Neural progenitor cell (in vitro differentiated cells): ENCODE data around the gene MEFV. TPM values are rescaled to one million over a fixed set of nuclear protein-coding genes. Genes with fewer than 3 reads are reported as not detected.

Source experiments
- DNase-seq: peaks from one replicate; pipeline ENCODE4 v3.0.0-alpha.2; 2016; ENCODE audit warnings: low spot score
- H2AFZ ChIP-seq: fragments of 200-600 bp; sonication (generic); replicated peaks from 2 replicates; pipeline ENCODE4 v1.6.1; 2016; ENCODE audit warnings: antibody characterized with exemption
- H3F3A ChIP-seq: fragments of 200-600 bp; sonication (generic); 2 replicates; pipeline ENCODE4 v1.6.1; 2016; ENCODE audit warnings: antibody characterized with exemption, low read depth
- H3K27ac ChIP-seq: fragments of 200-600 bp; sonication (generic); 2 replicates; pipeline ENCODE4 v1.5.1; 2016; ENCODE audit warnings: mild to moderate bottlenecking
- H3K27me3 ChIP-seq: fragments of 200-600 bp; sonication (generic); 2 replicates; pipeline ENCODE4 v1.6.1; 2016; ENCODE audit warnings: mild to moderate bottlenecking, moderate library complexity
- H3K36me3 ChIP-seq: fragments of 200-600 bp; sonication (generic); 2 replicates; pipeline ENCODE4 v1.5.1; 2016
- H3K4me1 ChIP-seq: fragments of 200-600 bp; sonication (generic); 2 replicates; pipeline ENCODE4 v1.6.1; 2016; ENCODE audit warnings: mixed run types
- H3K4me2 ChIP-seq: fragments of 200-600 bp; sonication (generic); 2 replicates; pipeline ENCODE4 v1.6.1; 2016
- H3K4me3 ChIP-seq: fragments of 200-600 bp; sonication (generic); 2 replicates; pipeline ENCODE4 v1.5.1; 2016
- H3K79me2 ChIP-seq: fragments of 200-600 bp; sonication (generic); 2 replicates; pipeline ENCODE4 v1.6.1; 2016; ENCODE audit warnings: low read depth
- H3K9ac ChIP-seq: fragments of 200-600 bp; sonication (generic); 2 replicates; pipeline ENCODE4 v1.6.1; 2016
- H3K9me3 ChIP-seq: fragments of 200-600 bp; sonication (generic); 2 replicates; pipeline ENCODE4 v1.5.1; 2016; ENCODE audit warnings: low read depth
- H4K20me1 ChIP-seq: fragments of 200-600 bp; sonication (generic); 2 replicates; pipeline ENCODE4 v1.6.1; 2016; ENCODE audit warnings: low read depth
- H3K27ac Mint-ChIP-seq: 3 replicates; pipeline ENCODE4 v1.8.0; 2021; ENCODE audit warnings: mixed read lengths
- H3K27me3 Mint-ChIP-seq: 2 replicates; pipeline ENCODE4 v1.8.0; 2022; ENCODE audit warnings: low read depth, mild to moderate bottlenecking, inconsistent platforms, moderate library complexity, mixed read lengths; ENCODE audit not compliant: insufficient read depth
- H3K36me3 Mint-ChIP-seq: 3 replicates; pipeline ENCODE4 v1.8.0; 2021; ENCODE audit warnings: mixed read lengths
- H3K4me1 Mint-ChIP-seq: 3 replicates; pipeline ENCODE4 v1.8.0; 2021; ENCODE audit warnings: mixed read lengths
- H3K4me3 Mint-ChIP-seq: 3 replicates; pipeline ENCODE4 v1.8.0; 2021; ENCODE audit warnings: mild to moderate bottlenecking, moderate library complexity, mixed read lengths
- H3K9me3 Mint-ChIP-seq: 3 replicates; pipeline ENCODE4 v1.8.0; 2020; ENCODE audit warnings: mixed read lengths
- EZH2 ChIP-seq: fragments of 200-600 bp; sonication (generic); IDR thresholded peaks from 2 replicates; pipeline ENCODE4 v1.6.1; 2017; ENCODE audit warnings: antibody characterized with exemption, mild to moderate bottlenecking, moderate library complexity
- EZH2phosphoT487 ChIP-seq: fragments of 200-600 bp; sonication (generic); IDR thresholded peaks from 2 replicates; pipeline ENCODE4 v1.6.1; 2017; ENCODE audit warnings: antibody characterized with exemption
- total RNA-seq: library from RNA; depleted of rRNA; stranded (reverse); fragments of >200 nt; gene quantifications from 2 replicates; pipeline ENCODE4 v1.2.3, GENCODE V29; 2015; ENCODE audit warnings: low replicate concordance
- TF ChIP-seq, protein P1 (sequence below): fragments of 200-600 bp; sonication (generic); IDR thresholded peaks from 2 replicates; pipeline ENCODE4 v1.5.1; 2017; ENCODE audit warnings: antibody characterized with exemption, mild to moderate bottlenecking

The MEFV gene
- total RNA-seq, 1 donor from 2014 or later, result not detected

DNA sequence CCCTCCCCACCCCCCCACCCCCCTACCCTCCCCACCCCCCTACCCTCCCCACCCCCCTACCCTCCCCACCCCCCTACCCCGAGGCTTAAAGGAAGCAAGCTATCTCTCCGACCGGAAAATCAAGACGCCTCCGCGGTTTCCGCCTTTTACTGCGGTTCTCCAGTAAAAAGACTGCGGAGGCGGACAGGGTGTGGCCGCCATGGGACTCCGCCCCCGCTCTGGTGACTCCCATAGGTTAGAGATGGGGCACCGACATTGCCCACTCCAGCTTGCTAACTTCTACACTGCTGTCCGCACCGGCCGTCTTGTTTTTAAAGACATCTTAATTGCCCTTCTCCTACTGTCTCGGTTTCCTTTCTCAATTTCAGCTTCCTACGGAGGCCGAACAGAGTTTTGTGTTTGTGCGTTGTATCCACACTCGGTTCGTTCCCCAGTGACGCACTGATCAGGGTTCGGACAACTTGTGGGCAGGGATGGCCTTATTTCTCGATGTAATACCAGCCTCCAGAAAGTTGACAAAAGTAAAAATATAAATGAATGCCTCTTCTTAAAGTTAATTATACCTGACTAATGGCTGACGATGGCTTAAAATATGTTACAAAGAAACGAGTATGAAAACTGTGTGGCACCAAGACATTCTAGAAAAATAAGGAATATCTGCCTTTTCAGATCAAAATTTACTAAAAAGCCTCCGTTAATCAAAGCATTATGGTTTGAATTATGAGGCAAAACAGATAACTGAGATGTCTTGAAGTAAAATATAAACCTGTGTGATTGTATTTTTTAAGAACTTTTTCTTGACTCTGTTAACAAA is 20.4 kb downstream of the MEFV start:
- Mint-ChIP-seq H3K9me3 (peaks cover 19% of the 10 kb centered on the region), H3K27ac (peak overlapping the region; percentile 42), H3K4me3 (peak overlapping the region; percentile 85), H3K36me3 (peaks cover 26% of the 10 kb centered on the region), H3K4me1 (peaks cover 6% of the 10 kb centered on the region), H3K27me3 (peaks cover 5% of the 10 kb centered on the region)
- no peaks in the 10 kb centered on the region for H4K20me1 ChIP-seq
- no peak overlapping the region for H3K4me3 ChIP-seq
- H3K36me3 ChIP-seq, result no peaks in the 10 kb centered on the region
- H3K79me2 ChIP-seq, result peaks cover 4% of the 10 kb centered on the region
- H2AFZ ChIP-seq, result no peak overlapping the region
- H3K9me3 ChIP-seq, result no peaks in the 10 kb centered on the region
- no peaks in the 10 kb centered on the region for H3K4me1 ChIP-seq
- no peak overlapping the region for H3K9ac ChIP-seq
- H3K27ac ChIP-seq, result no peak overlapping the region
- no peak overlapping the region for H3K4me2 ChIP-seq
- peaks cover 7% of the 10 kb centered on the region for H3F3A ChIP-seq
- no peak for TF ChIP-seq EZH2
- TF ChIP-seq EZH2phosphoT487, result no peak
- TF ChIP-seq, protein P1, sequence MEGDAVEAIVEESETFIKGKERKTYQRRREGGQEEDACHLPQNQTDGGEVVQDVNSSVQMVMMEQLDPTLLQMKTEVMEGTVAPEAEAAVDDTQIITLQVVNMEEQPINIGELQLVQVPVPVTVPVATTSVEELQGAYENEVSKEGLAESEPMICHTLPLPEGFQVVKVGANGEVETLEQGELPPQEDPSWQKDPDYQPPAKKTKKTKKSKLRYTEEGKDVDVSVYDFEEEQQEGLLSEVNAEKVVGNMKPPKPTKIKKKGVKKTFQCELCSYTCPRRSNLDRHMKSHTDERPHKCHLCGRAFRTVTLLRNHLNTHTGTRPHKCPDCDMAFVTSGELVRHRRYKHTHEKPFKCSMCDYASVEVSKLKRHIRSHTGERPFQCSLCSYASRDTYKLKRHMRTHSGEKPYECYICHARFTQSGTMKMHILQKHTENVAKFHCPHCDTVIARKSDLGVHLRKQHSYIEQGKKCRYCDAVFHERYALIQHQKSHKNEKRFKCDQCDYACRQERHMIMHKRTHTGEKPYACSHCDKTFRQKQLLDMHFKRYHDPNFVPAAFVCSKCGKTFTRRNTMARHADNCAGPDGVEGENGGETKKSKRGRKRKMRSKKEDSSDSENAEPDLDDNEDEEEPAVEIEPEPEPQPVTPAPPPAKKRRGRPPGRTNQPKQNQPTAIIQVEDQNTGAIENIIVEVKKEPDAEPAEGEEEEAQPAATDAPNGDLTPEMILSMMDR, result no peak
- DNase-seq, result peak; percentile 43
- H3K27me3 ChIP-seq, result no peaks in the 10 kb centered on the region

DNA sequence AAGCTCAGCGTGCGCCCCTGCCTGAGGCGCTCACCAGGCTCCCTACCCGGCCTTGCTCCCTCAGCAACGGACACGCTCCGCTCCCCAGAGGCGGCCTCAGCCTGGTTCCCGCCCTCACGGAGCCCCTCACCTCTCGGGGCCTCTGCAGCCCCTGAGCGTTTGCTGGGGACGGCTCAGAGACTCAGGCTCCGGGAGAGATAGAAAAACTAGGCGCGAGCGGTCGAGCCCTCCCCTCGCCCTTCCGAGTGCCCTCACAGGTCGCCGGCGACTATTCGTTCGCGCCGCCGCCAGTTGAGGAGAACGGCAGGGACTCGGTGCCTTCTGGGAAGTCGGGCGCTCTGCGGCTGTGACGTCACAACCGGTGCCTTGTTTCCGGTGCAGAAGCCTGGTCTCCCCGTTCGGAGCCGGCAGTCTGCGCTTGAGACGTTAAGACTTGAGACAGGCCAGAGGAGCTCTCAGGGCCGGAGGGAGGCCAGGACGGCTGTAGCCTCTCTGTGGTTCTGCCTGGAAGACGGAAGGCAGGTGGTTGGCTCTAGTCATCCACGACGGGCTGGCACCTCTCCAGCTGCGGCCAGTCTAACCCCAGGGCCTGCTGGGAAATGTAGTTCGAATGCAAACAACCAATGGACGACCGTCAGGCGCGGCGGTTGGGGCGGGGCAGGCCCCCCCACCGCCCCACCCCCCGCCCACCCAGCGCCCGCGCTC is 21.4 kb downstream of the MEFV start, which contains the start of gene ZNF200:
Gene ZNF200 (minus strand): TSS at position 302 of the 705 bp plus-strand sequence. CDS start 1,403 bp downstream, outside the sequence.
- H3K9me3 Mint-ChIP-seq, result peaks cover 26% of the 10 kb centered on the region
- TF ChIP-seq, protein P1, result no peak
- TF ChIP-seq EZH2, result no peak
- no peak for TF ChIP-seq EZH2phosphoT487
- H3K9me3 ChIP-seq, result no peaks in the 10 kb centered on the region
- peaks cover 37% of the 10 kb centered on the region for H3K36me3 Mint-ChIP-seq
- peak within 1 kb of the TSS; percentile 91 for H3K4me2 ChIP-seq
- H3K27me3 Mint-ChIP-seq, result peaks cover 5% of the 10 kb centered on the region
- H3K4me1 Mint-ChIP-seq, result peaks cover 6% of the 10 kb centered on the region
- H4K20me1 ChIP-seq, result no peaks in the 10 kb centered on the region
- H3K27ac ChIP-seq, result peak within 1 kb of the TSS; percentile 67
- peaks cover 4% of the 10 kb centered on the region for H3K36me3 ChIP-seq
- peaks cover 7% of the 10 kb centered on the region for H3F3A ChIP-seq
- peak within 1 kb of the TSS; percentile 95 for H3K4me3 ChIP-seq
- peak within 1 kb of the TSS; percentile 98 for H2AFZ ChIP-seq
- H3K79me2 ChIP-seq, result peaks cover 4% of the 10 kb centered on the region
- peak; percentile 98 for DNase-seq
- no peaks in the 10 kb centered on the region for H3K27me3 ChIP-seq
- peak within 1 kb of the TSS; percentile 95 for H3K4me3 Mint-ChIP-seq
- H3K27ac Mint-ChIP-seq, result peak within 1 kb of the TSS; percentile 90
- H3K4me1 ChIP-seq, result no peaks in the 10 kb centered on the region
- peak within 1 kb of the TSS; percentile 80 for H3K9ac ChIP-seq

DNA sequence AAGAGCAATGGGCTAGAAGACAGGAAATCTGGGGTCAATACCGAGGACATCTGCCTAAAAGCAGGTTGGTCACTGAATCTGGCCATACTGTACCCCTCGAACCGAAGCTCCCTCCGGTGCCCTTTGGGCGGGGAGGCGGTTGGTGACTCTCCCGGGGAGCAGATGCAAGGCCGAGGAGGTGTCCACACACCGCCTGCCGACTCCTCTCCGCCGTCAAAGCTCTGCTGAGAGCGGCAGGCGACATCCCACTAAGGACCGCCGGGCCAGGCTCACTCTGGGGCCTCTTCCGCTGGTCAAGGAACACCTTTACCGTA is 21.9 kb downstream of the MEFV start:
- Mint-ChIP-seq H3K36me3 (peaks cover 38% of the 10 kb centered on the region), H3K4me1 (peaks cover 6% of the 10 kb centered on the region), H3K4me3 (peak overlapping the region; percentile 95), H3K27ac (peak overlapping the region; percentile 2), H3K9me3 (peaks cover 27% of the 10 kb centered on the region), H3K27me3 (peaks cover 5% of the 10 kb centered on the region)
- no peaks in the 10 kb centered on the region for H3K9me3 ChIP-seq
- H2AFZ ChIP-seq, result peak overlapping the region; percentile 98
- H3K4me3 ChIP-seq, result peak overlapping the region; percentile 95
- H4K20me1 ChIP-seq, result no peaks in the 10 kb centered on the region
- peaks cover 7% of the 10 kb centered on the region for H3F3A ChIP-seq
- H3K9ac ChIP-seq, result peak overlapping the region; percentile 80
- peaks cover 4% of the 10 kb centered on the region for H3K79me2 ChIP-seq
- no peak for DNase-seq
- TF ChIP-seq, protein P1, result no peak
- TF ChIP-seq EZH2 (no peak), EZH2phosphoT487 (no peak)
- H3K27me3 ChIP-seq, result no peaks in the 10 kb centered on the region
- H3K4me1 ChIP-seq, result no peaks in the 10 kb centered on the region
- peak overlapping the region; percentile 91 for H3K4me2 ChIP-seq
- no peak overlapping the region for H3K27ac ChIP-seq
- H3K36me3 ChIP-seq, result peaks cover 4% of the 10 kb centered on the region
